CD4-positive, alpha-beta T cell treated with Interleukin-2 at 100 ng/mL for 4 hours (primary cell): ENCODE measurements around the gene DCAF6.
"Not testable (repeated sequence)": the region's sequence is repeated elsewhere in the genome, so short reads cannot be mapped to it uniquely, and the experiment has no call there.

Experiments
- DNase-seq: peaks from one replicate; pipeline ENCODE4 v3.0.0-alpha.2; 2020; ENCODE audit warnings: low spot score

DCAF6 gene

DNA sequence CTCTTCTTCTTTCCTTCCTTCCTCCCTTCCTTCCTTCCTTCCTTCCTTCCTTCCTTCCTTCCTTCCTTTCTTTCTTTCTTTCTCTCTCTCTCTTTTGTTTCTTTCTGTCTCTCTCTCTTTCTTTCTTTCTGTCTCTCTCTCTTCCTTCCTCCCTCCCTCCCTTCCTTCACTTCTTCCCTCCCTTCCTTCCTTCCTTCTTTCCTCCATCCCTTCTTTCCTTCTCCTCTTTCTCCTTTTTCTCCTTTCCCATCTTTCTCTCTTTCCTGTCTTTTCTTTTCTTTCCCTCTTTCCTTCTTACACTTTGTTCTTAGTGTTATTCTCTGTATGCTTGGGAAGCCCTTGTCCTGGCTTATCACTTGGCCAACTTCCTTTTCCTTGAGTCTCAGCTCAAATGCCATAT is 72.8 kb downstream of the DCAF6 start:
- no peak for DNase-seq

DNA sequence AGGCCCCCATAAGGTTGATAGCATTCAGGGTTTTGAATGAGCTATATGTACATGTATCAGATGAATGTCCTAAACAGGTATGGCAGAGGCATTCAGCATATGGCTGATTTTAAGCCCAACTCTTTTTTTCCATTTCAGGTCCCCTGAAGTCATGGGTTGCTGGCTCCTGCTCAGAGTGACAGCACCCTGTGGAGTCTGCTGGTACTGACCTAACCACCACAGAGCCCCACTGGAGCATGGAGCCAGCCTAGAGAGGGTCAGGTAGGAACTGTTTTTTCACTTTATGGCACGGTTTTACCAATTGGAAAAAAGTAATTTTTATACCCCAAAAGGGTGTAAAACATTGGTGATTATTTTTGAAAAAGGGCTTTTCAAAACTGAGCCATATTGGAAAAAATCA is 82.9 kb downstream of the DCAF6 start:
- DNase-seq = no peak

DNA sequence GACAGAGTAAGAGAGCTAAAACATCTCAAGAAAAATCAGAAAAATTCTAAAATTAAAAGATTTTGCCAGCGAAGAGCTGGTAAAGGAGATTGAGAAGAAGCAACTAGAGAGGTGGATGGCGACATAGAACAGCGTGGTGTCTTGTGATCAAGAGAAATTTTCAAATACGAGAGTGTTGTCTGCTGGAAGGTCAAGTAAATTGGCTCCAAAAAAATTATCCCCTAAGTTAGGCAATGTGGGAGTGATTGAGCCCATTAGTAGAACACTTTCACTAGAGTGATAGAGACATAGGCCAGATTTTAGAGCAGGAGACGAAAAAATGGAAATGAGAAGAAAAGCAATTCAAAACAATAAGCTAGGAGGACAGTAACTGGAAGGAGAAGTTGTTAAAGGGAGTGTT is 94.7 kb downstream of the DCAF6 start:
- DNase-seq = no peak

DNA sequence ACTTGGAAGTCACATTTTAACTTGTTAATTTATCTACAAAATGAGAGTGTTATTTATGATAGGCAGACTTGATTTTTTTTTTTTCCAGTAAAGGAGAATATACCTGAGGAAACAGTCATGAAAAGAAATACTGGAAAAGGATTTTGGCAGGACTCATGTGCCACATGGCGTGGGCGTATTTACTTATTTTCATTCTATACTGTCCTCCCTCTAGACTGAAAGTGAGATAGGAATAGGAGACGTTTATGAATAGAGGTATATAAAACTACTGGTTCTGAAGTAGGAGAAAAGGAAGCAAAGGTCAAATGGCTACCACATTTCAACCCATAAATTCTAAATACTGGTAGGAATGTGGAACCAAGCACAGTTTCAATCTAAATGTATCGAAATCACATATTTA is 95.1 kb downstream of the DCAF6 start:
- no peak for DNase-seq

DNA sequence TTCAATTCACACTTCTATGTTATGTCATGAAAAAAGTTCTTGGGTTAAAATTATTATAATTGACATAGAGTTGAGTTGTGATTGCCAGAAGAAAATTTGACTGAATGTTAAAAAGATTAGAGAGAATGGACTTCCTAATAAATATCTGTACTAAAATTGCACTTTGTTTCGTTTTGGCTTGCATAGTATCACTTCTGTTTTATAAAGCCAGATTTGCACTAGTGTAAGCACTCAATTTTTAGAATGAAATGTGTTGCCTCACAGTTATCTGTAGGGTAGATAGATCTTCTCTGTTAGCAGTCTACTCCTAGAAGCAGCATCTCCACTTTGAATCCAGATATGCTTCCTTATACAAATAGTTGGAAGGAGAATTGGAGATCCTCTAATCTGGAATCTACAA is 95.5 kb downstream of the DCAF6 start:
- no peak for DNase-seq

DNA sequence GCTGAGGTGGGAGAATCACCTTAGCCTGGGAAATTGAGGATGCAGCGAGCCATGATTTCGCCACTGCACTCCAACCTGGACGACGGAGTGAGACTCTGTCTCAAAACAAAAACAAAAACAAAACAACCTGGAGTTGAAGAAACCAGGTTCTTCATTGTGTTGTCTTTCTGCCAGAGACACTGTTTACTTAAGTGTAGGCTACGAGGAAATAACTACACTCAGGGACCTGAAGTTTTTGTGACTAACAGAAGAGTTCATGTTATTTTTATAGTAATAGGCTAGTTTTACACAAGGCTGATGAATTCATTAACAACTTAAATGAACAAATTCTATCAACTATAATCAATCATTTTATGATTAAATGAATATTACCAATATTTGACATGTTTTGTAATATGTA is 98.9 kb downstream of the DCAF6 start:
- no peak for DNase-seq

DNA sequence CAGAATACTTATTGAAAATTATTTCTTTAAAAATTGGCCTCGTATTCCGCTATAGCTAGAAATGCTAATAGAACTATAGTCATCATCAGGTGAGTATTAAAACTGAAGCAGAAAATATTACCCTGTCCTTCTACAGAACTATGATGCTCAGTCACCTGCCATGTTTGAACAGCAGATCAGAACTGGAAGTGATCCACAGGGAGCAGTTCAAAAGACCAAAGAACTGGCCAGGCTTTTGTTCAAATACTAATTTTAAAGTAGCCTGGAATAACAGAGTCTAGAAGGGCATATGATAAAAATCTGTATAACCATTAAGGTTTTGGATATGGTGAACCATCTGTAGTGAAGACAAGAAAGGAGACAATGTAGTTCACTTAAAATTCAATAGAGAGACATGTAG is 105.9 kb downstream of the DCAF6 start:
- no peak for DNase-seq

DNA sequence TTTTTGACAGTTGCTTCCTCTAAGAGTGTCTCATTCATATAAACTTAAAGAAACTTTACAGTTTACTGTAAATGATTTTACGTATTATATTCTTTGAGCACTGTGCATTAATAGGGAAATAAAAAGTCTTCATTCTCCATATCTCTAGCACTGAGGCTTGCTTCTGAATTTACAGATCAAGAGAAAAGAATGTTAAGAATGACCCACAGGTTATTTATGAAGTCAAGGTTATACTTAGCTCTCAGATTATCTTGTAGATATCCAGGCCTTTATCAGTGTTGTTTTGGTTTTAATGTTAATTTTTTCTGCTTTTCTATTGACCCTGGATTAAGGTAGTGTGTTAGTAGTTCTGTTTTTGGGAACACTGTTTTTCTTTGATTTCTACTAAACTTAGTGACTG is 108.8 kb downstream of the DCAF6 start:
- no peak for DNase-seq

DNA sequence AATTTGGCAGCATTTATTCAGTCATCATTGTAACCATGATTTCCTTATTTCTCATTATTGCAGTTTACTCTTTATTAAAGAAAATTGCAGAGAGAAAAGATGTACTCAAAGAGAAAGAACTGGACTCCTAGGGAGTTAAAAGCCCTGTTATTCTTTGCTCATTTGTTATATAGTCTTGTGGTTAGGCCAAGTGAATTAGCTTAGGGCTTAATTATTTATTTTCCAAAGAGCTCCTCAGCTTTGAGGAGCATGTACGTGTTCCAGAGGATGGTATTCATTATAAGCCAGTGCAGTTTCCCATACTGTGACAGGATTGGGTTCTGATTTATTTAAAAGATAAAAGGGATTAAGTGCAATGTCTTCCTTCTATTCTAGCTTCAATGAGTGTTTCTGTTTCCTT is 113.8 kb downstream of the DCAF6 start:
- DNase-seq = no peak

DNA sequence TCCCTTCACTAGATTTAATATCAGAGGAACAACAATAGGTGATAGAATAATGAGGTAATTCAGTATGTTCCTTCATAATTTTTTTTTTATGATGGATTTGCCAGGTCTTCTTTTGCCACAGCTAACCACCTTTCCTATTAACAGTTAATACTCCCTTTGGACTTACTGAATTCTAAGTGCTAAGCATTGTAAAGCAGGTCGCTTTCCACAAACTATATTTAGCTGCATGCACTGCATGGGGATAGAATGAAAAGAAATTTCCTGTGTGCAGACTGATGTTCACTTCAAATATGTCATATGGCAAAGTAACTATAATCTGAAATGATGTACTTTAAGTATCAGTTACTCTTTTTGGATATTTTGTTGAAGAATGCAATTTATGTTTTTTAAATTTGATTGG is 114.4 kb downstream of the DCAF6 start:
- no peak for DNase-seq

DNA sequence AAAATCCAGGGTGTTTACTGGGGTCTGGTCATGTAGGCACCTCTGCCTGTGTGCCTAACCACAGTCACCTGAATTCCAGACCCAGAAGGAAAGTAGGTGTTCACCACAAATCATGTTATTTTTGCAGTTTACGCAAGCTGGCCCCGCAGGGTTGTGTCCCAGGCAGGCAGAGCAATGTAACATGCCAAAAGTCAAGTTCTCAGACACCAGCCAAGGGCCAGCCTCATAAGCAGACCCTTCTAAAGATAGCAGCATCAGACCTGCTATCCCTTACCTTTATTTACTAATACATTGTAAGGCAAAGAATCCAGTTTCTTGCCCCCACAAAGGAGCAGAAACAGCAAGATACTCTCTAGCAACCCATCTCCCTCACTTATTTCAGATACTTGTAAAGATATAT is 117.2 kb downstream of the DCAF6 start:
- no peak for DNase-seq

DNA sequence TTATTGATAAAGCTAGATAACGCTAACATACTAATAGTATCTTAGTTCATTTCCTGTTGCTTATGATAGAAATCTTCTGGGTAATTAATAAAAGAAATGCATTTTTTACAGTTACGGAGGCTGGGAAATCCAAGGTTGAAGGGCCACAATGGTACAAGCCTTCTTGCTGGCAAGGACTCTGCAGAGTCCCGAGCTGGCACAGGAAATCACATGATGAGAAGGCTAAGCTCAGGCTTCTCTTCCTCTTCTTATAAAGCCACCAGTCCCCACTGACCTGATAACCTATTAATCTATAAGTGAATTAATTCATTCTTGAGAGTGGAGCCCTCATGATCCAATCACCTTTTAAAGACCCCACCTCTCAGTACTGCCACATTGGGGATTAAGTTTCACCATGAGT is 117.6 kb downstream of the DCAF6 start:
- DNase-seq = no peak

DNA sequence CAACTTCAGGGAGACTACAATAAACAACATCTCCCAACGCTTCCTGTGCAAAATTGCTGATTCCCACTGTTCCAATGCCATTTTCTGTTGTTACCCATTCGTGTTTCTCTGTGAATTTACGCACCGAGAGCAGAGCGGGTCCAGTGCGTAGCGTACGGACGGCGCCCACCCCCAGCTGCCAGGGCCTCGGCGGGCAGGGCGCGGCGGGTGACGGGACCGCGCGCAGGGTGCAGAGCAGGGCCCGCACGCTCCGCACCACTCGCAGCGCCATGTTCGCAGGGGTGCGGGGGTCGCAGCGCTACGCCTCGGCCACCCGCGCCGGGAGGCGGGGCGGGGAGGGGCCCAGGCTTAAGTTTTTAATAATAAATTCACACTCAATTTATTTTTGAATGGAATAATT is 119.7 kb downstream of the DCAF6 start:
- not testable (repeated sequence) for DNase-seq

DNA sequence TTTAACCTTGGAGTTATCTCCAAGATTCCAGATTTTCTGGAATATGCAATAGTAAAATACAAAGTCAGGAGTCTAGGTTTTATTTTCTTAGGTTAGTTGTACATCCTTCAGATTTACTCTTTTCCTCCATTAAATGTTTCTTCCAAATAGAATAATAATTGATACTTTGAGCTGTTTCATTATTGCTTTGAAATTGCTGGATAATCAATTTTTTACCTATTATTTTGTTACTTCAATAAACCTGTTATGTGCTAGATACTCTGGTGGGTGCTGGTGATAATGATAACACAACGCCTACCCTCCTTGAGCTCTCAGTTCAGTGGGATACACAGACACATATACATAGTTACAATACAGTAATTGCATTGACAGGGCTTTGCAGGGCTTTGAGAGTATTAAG is 120.9 kb downstream of the DCAF6 start:
- DNase-seq = no peak

DNA sequence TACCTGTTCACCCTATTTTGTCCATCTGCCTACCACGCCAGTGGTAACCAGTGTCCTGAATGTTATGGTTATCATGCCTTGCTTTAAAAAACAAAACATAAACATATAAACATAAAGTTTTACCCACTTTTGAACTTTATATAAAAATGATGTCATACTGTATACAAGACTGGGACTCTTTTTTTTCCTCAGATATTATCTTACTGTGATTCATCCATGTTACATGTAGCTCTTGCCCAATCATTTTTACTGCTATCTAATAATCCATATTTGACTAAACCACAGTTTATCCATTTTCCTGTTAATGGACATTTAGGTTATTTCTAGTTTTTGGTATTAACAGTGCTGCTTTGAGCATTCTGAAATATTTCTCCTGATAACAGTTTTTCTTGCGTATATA is 121.4 kb downstream of the DCAF6 start:
- no peak for DNase-seq

DNA sequence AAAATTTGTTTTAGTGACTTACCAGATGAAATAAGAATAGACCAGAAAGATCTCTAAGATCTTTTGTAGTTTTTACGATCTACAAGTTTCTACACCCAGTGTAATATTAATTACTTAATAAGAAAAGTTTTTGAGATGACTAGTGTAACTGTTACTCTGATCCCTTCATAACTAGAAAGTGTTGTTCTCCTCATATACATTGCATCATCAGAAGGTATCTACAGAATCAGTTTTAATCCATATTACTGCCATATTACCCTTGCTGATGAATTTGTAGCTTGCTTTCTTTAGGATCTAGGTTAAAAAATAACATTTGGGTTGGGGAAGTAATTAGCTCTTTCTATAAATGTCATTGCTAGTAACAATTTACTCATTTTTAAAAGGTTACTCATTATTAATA is 127.7 kb downstream of the DCAF6 start:
- DNase-seq = no peak

DNA sequence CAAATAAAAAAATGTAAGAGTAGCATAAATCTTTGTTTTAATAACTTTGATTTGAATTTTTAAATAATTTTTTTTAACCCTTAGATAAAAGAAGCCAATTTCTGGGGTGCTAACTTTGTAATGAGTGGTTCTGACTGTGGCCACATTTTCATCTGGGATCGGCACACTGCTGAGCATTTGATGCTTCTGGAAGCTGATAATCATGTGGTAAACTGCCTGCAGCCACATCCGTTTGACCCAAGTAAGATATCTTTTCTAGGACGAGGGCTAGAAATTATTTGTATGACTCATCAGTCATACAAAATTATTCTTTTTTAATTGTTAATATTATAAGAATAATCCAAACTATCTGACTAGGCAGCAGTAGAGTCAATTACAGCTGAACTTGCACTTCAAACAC is 129.0 kb downstream of the DCAF6 start:
- no peak for DNase-seq

DNA sequence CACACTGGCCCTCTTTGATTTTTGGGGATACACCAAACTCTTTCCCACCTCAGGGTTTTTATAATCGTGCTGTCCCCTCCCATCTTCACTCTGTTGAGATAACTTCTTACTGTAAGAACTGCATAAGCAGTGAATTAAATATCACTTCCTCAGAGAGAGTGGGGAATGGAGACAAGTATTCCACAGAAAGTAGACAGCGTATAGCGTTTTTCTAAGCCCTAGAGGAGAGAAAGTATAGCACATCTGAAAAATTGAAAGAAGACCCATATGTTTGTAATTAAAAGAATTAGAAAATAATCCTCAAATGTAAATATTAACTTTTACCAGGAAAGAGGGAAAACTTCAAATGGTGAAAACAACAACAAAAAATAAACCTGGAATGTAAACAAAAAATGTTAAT is 132.9 kb downstream of the DCAF6 start:
- no peak for DNase-seq

DNA sequence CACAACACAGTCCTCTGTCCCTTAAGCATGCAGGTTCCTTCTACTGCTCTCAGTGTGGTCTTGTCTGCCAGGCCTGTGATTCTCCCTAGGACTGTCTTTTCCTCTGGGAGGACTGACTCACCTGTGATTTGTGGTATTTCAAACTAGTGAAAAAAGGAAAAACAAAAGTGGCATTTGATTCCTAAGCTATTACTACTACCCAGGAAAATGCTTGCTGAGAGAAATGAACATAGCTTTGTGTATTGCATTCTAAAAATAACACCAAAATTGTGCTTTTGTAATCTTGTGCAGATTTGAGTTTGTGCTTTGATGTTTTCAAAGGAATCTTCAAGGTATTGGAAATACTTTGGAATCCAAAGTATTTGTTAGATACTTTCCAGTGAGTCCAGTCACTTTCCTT is 143.3 kb downstream of the DCAF6 start:
- no peak for DNase-seq

DNA sequence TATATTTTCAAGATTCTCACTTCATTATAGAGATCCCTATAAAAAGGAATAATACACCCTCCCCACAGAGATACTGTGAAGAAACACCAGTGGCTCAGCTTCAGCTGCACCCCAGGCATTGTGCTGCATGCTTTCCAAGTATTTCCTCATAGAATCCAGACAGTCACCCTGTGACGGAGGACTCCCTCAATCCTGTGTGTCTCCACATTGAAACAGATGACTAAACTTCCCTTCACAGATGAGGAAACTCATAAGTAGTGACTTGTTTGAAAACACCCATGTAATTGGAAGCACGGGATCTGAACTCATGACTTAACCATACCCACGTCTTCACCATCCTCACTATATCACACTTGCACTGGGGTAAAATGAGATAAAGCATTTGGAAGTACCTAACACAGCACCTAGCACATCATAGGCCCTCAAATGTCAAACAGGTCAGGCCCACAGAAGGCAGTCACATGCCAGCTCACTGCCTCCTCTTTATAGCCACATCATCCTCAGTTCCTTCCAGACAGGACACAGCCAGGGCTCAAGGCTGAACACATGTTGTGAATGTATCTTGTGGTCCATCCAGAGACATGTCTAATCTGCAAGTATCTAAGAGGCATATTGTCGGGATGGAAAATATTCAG is 145.0 kb downstream of the DCAF6 start:
- no peak for DNase-seq

DNA sequence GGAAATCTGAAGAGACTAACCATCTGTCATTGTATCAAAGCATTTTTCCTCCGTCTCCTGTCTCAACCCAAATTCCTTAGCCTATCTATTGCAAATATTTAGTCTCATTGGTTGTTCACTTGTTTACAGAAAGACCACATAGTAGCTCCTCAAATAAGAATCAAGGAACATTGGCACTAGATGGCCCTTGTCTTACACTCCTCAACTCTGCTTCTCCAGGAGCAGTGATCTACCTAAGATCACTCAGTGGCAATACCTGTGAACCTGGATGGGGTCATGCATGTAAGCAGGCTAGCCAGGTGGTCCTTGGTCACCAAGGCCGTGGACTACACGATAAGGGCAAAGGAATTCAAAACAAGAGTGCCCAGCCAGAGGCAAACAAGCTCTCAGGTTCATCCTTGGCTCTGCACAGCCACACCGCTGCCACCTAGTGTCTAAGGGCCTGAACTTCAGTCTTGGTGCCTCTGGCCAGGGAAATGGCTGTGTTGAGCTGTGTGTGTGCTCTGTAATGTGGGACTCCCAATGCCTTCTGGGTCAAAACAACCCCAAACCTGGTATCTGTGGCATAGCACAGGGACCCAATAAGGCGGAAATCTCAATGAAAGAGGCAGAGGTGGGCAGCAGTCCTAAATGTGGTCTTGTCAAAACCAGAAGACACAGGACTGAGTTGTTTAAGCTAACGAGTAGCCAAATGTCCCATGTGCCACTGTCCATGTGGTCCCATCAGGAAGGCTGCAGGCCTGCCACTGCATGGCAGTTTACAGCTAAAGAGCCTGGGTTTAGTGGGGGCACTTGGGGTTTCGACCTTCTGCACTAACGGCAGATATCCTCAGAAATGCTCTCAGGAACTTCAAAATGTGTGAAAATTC is 145.8 kb downstream of the DCAF6 start:
- DNase-seq = peak; percentile 67

DNA sequence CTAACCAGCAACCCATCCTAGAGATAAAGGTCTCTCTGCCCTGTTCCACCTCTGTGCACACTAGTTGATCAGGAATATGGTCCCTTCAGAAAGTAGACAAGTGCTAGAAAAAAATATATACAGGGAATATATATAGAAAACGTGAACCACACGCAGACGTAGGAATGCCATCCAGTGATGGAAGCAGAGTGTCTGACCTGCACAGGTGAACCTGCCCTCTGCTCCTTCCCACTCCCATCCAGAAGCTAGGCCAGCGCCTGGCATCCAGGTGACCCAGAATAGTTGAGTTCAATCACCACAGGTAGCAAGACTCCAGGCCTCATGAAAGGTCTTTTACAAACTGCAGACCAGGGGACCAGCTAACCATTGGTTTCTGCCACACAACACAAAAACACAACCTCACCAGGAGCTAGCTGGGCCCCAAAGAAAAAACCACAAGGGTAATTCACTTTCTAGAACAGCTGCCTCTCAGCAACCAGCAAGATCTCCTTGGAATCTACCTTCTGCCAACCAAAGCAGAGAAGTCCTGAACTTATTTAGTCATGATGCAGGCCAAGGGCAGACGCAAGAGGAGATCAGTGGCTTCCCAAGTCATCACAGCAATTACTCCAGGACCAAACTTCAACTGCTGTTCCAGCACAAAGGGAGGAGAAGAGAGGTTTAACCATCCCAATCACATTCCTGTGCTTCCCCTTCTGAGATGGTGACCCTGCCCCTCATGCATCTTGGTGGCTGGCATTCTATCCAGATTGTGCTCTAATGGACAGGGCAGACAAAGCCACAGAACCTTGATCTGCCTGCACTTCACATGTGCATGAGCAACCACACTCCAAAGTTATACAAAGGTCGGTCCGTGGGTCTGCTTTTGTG is 147.2 kb downstream of the DCAF6 start:
- no peak for DNase-seq
